Measurements from ENCODE around the gene GNG11.

- TF ChIP-seq CTCF (tag by site-specific recombination; IDR thresholded peaks at IDR 0.05) (no peak), RBAK (tag by site-specific recombination; IDR thresholded peaks at IDR 0.05) (no peak), ZFHX2 (tag by site-specific recombination; conservative IDR thresholded peaks at IDR 0.05) (no peak)
Observed at GRCh38 chr7:93931655-93932054, 10.1 kb downstream of the GNG11 start.
